Measurements from ENCODE around the gene HBZ. TPM values are rescaled to one million over a fixed set of nuclear protein-coding genes. Genes with fewer than 3 reads are reported as not detected.

The HBZ gene
- polyA plus RNA-seq, 1 donor, result 5.6 TPM

DNA sequence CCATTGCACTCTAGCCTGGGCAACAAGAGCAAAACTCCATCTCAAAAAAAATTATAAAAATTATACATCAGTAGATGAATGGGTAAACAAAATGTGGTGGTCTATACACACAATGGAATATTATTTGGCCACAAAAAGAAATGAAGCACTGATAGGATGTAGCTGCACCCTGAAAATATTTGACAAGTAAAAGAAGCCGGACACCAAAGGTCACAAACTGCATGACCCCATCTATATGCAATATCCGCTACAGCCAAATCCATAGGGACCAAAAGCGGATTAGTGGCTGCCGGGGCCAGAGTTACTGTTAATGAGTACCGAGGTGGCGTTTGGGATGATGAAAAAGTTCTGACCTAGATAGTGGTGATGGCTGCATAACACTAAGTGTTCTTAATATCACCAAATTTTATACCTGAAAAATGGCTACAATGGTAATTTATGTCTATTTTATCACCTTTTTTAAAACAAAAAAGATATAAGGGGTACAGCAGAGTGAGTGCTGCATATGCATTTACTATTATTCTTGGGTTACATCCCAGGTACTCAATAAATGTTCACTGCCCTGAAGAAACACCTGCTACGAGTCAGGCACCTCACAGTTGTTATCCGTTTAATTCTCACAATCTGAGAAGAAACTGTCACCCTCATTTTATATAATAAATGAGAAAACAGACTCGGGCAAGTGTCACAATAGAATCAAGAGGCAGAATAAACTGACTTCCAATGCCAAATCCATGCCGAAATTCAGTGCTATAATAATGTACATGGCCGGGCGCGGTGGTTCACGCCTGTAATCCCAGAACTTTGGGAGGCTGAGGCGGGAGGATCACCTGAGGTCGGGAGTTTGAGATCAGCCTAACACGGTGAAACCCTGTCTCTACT is 27.0 kb downstream of the HBZ start:
- H3K36me3 ChIP-seq (ENCODE audit: control insufficient read depth, insufficient read depth, low read length), result no peaks in the 10 kb centered on the region
- peaks cover 57% of the 10 kb centered on the region for H3K27me3 ChIP-seq (ENCODE audit: control insufficient read depth, insufficient read depth, low read length)
- no peaks in the 10 kb centered on the region for H3K9me3 ChIP-seq (ENCODE audit: control insufficient read depth, low read depth, low read length)
- H3K27ac ChIP-seq (ENCODE audit: low read length), result no peak overlapping the region
- peaks cover 6% of the 10 kb centered on the region for H3K4me1 ChIP-seq (ENCODE audit: control insufficient read depth, insufficient read depth, low read length)
- WGBS (ENCODE audit: insufficient coverage, low lambda C conversion rate), result 93% methylated on average over 3 of the region's 17 CpGs
- no peak for DNase-seq
- H3K4me3 ChIP-seq (ENCODE audit: low read length), result no peak overlapping the region

DNA sequence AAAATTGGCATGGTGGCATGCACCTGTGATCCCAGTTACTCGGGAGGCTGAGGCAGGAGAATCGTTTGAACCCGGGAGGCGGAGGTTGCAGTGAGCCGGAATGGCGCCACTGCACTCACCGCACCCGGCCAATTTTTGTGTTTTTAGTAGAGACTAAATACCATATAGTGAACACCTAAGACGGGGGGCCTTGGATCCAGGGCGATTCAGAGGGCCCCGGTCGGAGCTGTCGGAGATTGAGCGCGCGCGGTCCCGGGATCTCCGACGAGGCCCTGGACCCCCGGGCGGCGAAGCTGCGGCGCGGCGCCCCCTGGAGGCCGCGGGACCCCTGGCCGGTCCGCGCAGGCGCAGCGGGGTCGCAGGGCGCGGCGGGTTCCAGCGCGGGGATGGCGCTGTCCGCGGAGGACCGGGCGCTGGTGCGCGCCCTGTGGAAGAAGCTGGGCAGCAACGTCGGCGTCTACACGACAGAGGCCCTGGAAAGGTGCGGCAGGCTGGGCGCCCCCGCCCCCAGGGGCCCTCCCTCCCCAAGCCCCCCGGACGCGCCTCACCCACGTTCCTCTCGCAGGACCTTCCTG is 27.7 kb downstream of the HBZ start, which contains the start of gene HBQ1:
Gene HBQ1, plus strand, starts transcription at position 359 of the 575 bp plus-strand sequence. Its CDS starts 28 bp downstream, at position 387.
- DNase-seq, result peak in 1 of 2 donors; percentile 19
- Histone ChIP-seq H3K4me1 (ENCODE audit: control insufficient read depth, insufficient read depth, low read length) (peaks cover 6% of the 10 kb centered on the region), H3K4me3 (ENCODE audit: low read length) (peak within 1 kb of the TSS; percentile 10), H3K36me3 (ENCODE audit: control insufficient read depth, insufficient read depth, low read length) (no peaks in the 10 kb centered on the region), H3K9me3 (ENCODE audit: control insufficient read depth, low read depth, low read length) (no peaks in the 10 kb centered on the region), H3K27me3 (ENCODE audit: control insufficient read depth, insufficient read depth, low read length) (peaks cover 50% of the 10 kb centered on the region), H3K27ac (ENCODE audit: low read length) (no peak within 1 kb of the TSS)
- no CpG with 5 or more reads among the region's 59 CpGs for WGBS (ENCODE audit: insufficient coverage, low lambda C conversion rate)

DNA sequence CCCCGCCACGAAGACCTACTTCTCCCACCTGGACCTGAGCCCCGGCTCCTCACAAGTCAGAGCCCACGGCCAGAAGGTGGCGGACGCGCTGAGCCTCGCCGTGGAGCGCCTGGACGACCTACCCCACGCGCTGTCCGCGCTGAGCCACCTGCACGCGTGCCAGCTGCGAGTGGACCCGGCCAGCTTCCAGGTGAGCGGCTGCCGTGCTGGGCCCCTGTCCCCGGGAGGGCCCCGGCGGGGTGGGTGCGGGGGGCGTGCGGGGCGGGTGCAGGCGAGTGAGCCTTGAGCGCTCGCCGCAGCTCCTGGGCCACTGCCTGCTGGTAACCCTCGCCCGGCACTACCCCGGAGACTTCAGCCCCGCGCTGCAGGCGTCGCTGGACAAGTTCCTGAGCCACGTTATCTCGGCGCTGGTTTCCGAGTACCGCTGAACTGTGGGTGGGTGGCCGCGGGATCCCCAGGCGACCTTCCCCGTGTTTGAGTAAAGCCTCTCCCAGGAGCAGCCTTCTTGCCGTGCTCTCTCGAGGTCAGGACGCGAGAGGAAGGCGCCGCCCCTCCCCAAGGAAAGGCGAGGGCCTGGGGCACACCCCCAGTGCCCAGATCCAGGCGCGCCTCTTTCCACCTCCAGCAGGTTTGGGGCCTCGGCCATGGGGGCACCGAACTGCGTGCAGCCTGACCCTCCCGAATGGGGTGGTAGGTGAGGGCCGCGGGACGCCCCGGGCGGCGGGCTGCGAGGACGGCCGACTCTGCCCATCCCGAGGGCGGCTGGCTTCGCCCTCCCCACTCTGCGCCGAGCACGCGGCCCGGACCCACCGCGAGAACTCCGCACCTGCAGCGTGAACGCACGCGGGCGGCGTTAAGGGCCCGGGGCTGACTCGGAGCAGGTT is 28.5 kb downstream of the HBZ start:
- H3K36me3 ChIP-seq (ENCODE audit: control insufficient read depth, insufficient read depth, low read length), result peaks cover 2% of the 10 kb centered on the region
- no peaks in the 10 kb centered on the region for H3K9me3 ChIP-seq (ENCODE audit: control insufficient read depth, low read depth, low read length)
- H3K4me1 ChIP-seq (ENCODE audit: control insufficient read depth, insufficient read depth, low read length), result peaks cover 6% of the 10 kb centered on the region
- no CpG with 5 or more reads among the region's 89 CpGs for WGBS (ENCODE audit: insufficient coverage, low lambda C conversion rate)
- H3K27ac ChIP-seq (ENCODE audit: low read length), result no peak overlapping the region
- H3K4me3 ChIP-seq (ENCODE audit: low read length), result peak overlapping the region; percentile 10
- H3K27me3 ChIP-seq (ENCODE audit: control insufficient read depth, insufficient read depth, low read length), result peaks cover 43% of the 10 kb centered on the region
- DNase-seq, result peak; percentile 66 to 72

DNA sequence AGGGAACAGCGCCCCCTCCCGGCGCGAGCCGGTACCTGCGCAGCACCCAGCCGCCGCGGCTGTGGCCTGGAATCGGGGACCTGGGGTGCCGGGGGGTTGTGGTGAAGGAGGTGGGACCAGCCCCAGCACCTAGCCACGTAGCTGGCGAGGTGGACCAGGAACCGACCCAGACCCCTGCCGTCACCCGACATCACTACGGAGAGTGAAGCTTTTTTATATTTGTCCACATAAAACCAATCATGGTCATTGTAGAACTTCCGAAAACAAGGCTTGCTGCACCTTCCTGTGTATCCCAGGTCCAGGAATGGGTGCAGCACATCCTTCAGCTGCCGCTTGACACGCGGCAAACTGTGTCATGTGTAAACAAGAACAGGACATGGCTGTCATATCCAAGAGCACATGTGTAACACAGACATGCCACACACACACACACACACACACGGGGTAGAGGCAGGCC is 29.1 kb downstream of the HBZ start:
- Histone ChIP-seq H3K36me3 (ENCODE audit: control insufficient read depth, insufficient read depth, low read length) (peaks cover 2% of the 10 kb centered on the region), H3K4me3 (ENCODE audit: low read length) (no peak overlapping the region), H3K9me3 (ENCODE audit: control insufficient read depth, low read depth, low read length) (no peaks in the 10 kb centered on the region), H3K27me3 (ENCODE audit: control insufficient read depth, insufficient read depth, low read length) (peaks cover 41% of the 10 kb centered on the region), H3K27ac (ENCODE audit: low read length) (no peak overlapping the region), H3K4me1 (ENCODE audit: control insufficient read depth, insufficient read depth, low read length) (peaks cover 6% of the 10 kb centered on the region)
- no peak for DNase-seq
- WGBS (ENCODE audit: insufficient coverage, low lambda C conversion rate), result no CpG with 5 or more reads among the region's 22 CpGs

DNA sequence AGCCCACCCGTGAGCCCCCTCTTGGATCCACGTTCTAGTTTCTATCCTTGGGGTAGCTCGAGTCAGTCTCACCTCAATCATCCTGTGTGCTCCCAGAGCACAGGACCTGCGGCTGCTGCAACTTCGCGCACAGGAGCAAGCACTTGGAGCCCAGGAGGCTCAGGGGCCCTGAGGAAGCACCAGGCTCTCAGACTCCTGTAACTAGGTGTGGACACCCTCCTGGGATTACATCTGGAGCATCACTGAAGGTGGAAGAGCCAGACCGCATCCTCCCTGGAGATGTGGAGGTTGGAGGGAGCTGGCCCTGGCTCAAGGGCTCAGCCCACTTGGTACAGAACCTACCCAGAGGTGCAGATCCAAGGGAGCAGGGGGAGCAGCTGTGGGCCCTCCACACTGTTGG is 30.6 kb downstream of the HBZ start:
- Histone ChIP-seq H3K4me1 (ENCODE audit: control insufficient read depth, insufficient read depth, low read length) (peaks cover 6% of the 10 kb centered on the region), H3K9me3 (ENCODE audit: control insufficient read depth, low read depth, low read length) (no peaks in the 10 kb centered on the region), H3K27me3 (ENCODE audit: control insufficient read depth, insufficient read depth, low read length) (peaks cover 29% of the 10 kb centered on the region), H3K4me3 (ENCODE audit: low read length) (no peak overlapping the region), H3K27ac (ENCODE audit: low read length) (no peak overlapping the region), H3K36me3 (ENCODE audit: control insufficient read depth, insufficient read depth, low read length) (peaks cover 10% of the 10 kb centered on the region)
- DNase-seq, result no peak
- no CpG with 5 or more reads among the region's 7 CpGs for WGBS (ENCODE audit: insufficient coverage, low lambda C conversion rate)

DNA sequence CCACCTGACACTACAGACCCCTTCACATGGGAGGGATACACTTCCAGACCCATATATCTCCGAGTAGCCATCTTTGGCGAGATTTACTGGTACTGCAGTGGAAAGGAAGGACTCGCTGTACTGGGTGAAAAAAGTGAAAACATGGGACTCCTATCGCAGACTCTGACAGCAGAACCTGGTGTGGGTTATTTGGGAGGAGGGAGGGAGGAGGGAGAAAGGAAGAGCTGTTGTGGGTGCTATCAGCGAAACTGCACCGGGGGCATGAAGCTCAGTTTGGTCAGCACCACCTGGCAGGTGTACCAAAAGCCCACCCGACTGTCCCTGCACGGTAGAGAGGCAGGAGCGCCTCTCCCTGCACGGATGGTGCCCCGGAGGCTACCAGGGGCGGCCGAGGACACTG is 32.8 kb downstream of the HBZ start:
- no peak for DNase-seq
- Histone ChIP-seq H3K4me1 (ENCODE audit: control insufficient read depth, insufficient read depth, low read length) (peaks cover 6% of the 10 kb centered on the region), H3K27me3 (ENCODE audit: control insufficient read depth, insufficient read depth, low read length) (peaks cover 8% of the 10 kb centered on the region), H3K27ac (ENCODE audit: low read length) (no peak overlapping the region), H3K9me3 (ENCODE audit: control insufficient read depth, low read depth, low read length) (no peaks in the 10 kb centered on the region), H3K36me3 (ENCODE audit: control insufficient read depth, insufficient read depth, low read length) (peaks cover 30% of the 10 kb centered on the region), H3K4me3 (ENCODE audit: low read length) (no peak overlapping the region)
- WGBS (ENCODE audit: insufficient coverage, low lambda C conversion rate), result no CpG with 5 or more reads among the region's 13 CpGs

DNA sequence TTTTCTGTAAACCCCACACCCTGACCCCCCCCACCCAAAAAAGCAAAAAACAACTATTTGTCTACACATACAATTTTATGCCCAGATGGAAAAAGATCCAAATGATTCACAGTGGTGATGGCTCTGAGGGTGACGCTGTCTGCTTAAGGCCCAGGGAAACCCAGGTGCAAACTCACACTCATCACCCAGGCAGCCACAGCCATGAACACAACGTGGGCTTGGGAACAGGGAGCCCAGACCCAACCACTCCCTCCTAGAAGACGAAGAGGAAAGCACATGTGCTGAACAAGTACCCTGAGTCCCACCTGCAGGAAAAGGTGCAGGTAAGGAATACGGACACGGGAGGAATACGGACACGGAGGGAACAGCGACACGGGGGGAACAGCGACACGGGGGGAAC is 33.2 kb downstream of the HBZ start:
- DNase-seq, result no peak
- H3K27ac ChIP-seq (ENCODE audit: low read length), result no peak overlapping the region
- peaks cover 4% of the 10 kb centered on the region for H3K4me1 ChIP-seq (ENCODE audit: control insufficient read depth, insufficient read depth, low read length)
- no peak overlapping the region for H3K4me3 ChIP-seq (ENCODE audit: low read length)
- no CpG with 5 or more reads among the region's 11 CpGs for WGBS (ENCODE audit: insufficient coverage, low lambda C conversion rate)
- peaks cover 35% of the 10 kb centered on the region for H3K36me3 ChIP-seq (ENCODE audit: control insufficient read depth, insufficient read depth, low read length)
- H3K27me3 ChIP-seq (ENCODE audit: control insufficient read depth, insufficient read depth, low read length), result peaks cover 4% of the 10 kb centered on the region
- H3K9me3 ChIP-seq (ENCODE audit: control insufficient read depth, low read depth, low read length), result no peaks in the 10 kb centered on the region

DNA sequence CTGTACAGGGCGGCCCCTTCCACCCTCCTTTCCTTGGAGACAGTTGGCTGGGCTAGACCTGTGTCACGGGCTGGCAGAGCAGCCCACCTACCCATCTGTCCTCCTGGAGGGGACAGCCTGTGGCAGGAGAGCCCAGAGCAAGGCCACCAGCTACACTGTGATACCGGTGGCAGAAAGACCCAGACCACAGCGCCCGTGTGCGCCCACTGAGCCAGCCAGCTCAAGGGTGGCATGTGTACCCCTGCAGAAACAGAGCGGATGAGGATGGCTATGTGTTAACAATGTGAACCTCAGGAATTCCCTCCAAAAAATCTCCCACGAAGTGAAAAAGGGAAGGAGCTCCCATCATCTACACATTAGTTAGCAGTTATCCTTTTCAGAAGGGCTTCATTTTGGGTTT is 34.9 kb downstream of the HBZ start:
- H3K9me3 ChIP-seq (ENCODE audit: control insufficient read depth, low read depth, low read length), result no peaks in the 10 kb centered on the region
- no peaks in the 10 kb centered on the region for H3K27me3 ChIP-seq (ENCODE audit: control insufficient read depth, insufficient read depth, low read length)
- H3K27ac ChIP-seq (ENCODE audit: low read length), result no peak overlapping the region
- WGBS (ENCODE audit: insufficient coverage, low lambda C conversion rate), result no CpG with 5 or more reads among the region's 8 CpGs
- H3K4me3 ChIP-seq (ENCODE audit: low read length), result no peak overlapping the region
- H3K4me1 ChIP-seq (ENCODE audit: control insufficient read depth, insufficient read depth, low read length), result no peaks in the 10 kb centered on the region
- no peak for DNase-seq
- H3K36me3 ChIP-seq (ENCODE audit: control insufficient read depth, insufficient read depth, low read length), result peaks cover 50% of the 10 kb centered on the region

DNA sequence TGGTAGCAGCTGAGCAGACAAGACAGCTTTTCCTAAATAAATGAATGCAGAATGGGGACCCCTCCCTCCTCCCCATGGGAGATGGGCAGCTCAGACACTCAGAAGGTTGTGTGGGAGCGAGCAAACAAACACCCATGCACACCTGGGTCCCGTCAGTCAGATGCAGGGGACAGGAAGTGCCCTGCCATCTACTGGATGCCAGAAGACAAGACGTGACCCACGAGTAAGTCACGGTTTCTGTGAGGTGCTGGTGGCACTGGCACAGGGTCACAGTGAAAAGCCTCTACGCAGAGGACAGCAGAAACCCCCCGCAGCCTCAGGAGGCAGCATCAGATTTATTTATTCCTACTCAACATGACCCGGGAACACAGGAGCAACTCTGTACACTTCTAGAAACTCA is 36.2 kb downstream of the HBZ start:
- no peak for DNase-seq

DNA sequence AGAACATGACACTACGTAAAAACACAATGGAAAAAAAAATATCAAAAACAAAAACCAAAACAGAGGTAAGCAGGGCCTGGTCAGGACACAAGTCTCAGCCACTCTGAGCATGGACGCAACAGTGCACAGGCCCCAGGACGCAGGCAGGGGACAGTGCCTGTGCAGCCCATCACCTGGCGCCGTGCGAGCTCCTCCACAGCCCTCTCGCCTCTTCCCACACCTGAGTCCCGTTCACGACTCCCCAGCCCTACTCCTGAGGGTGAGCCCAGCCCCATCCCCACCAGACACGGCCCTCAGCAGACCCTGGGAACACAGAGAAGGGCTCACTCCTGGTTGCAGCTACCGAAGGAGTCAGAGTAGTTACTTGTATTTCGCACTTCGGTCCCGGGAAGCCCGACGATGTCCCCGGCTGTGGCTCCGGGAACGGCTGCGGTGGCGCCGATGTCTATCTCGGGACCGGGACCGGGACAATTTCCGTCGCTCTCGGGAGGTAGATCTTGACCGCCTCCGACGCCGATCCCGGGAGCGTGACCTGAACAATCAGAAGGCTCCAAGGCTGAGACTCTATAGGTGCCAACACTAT is 37.3 kb downstream of the HBZ start:
- no peak for DNase-seq
- WGBS (ENCODE audit: insufficient coverage, low lambda C conversion rate), result 90% methylated on average over 2 of the region's 34 CpGs
- Histone ChIP-seq H3K9me3 (ENCODE audit: control insufficient read depth, low read depth, low read length) (no peaks in the 10 kb centered on the region), H3K27ac (ENCODE audit: low read length) (no peak overlapping the region), H3K4me1 (ENCODE audit: control insufficient read depth, insufficient read depth, low read length) (no peaks in the 10 kb centered on the region), H3K27me3 (ENCODE audit: control insufficient read depth, insufficient read depth, low read length) (no peaks in the 10 kb centered on the region), H3K4me3 (ENCODE audit: low read length) (no peak overlapping the region), H3K36me3 (ENCODE audit: control insufficient read depth, insufficient read depth, low read length) (peaks cover 69% of the 10 kb centered on the region)

More for the DNA sequence above, 36.2 kb downstream of the HBZ start:
- Histone ChIP-seq H3K27ac (ENCODE audit: low read length) (no peak overlapping the region), H3K4me1 (ENCODE audit: control insufficient read depth, insufficient read depth, low read length) (no peaks in the 10 kb centered on the region), H3K27me3 (ENCODE audit: control insufficient read depth, insufficient read depth, low read length) (no peaks in the 10 kb centered on the region), H3K36me3 (ENCODE audit: control insufficient read depth, insufficient read depth, low read length) (peaks cover 59% of the 10 kb centered on the region), H3K4me3 (ENCODE audit: low read length) (no peak overlapping the region), H3K9me3 (ENCODE audit: control insufficient read depth, low read depth, low read length) (no peaks in the 10 kb centered on the region)
- no CpG with 5 or more reads among the region's 8 CpGs for WGBS (ENCODE audit: insufficient coverage, low lambda C conversion rate)
